Measurements from ENCODE around the gene GNB1L.
A peak's percentile ranks its signal among the peaks of the same experiment; 100 is the strongest.

GNB1L gene

DNA sequence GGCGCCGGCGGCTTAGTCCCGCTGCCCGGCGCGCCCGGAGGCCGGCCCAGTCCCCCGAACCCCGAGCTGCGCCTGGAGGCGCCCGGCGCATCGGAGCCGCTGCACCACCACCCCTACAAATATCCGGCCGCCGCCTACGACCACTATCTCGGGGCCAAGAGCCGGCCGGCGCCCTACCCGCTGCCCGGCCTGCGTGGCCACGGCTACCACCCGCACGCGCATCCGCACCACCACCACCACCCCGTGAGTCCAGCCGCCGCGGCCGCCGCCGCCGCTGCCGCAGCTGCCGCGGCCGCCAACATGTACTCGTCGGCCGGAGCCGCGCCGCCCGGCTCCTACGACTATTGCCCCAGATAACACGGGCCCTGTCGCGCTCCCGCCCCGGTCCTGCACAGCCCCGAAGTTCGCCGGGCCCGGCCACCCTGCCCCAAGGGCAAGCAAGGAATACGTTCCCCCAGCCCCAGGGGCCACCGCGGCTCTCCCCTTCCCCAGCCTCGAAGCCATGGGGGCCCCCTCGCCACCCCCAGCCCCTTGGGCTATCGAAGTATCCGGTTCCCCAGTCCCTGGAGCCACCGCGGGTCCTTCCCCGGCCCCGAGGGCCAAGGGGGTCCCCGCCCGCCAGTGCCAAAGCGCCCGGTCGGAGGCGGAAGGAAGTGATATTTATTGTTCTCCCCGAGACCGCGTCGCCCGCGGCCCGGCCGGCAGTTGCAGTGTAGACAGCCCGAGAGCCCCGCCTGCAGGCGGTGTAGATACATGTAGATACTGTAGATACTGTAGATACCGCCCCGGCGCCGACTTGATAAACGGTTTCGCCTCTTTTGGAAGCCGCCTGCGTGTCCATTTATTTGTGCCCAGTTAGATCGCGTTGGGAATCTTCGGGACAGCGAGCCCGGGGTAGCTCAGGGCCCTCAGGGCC lies 87.9 kb downstream of the GNB1L start:
- Histone ChIP-seq H3K27me3 (ENCODE audit: insufficient read depth, low read length) (peaks cover 26% of the 10 kb centered on the region; the same call in 1 of the 2 replicates), H2AFZ (ENCODE audit: low read length, unreplicated experiment) (no peak overlapping the region), H3K4me1 (ENCODE audit: control insufficient read depth, insufficient read depth, low read length, unreplicated experiment) (no peaks in the 10 kb centered on the region), H3K27ac (ENCODE audit: low read depth, low read length) (no peak overlapping the region), H3K79me2 (ENCODE audit: control insufficient read depth, insufficient read depth, low read length, unreplicated experiment) (no peaks in the 10 kb centered on the region), H3K4me3 (ENCODE audit: low read depth, low read length) (peak overlapping the region; percentile 50), H3K36me3 (ENCODE audit: insufficient read depth, low read length) (no peaks in the 10 kb centered on the region)

DNA sequence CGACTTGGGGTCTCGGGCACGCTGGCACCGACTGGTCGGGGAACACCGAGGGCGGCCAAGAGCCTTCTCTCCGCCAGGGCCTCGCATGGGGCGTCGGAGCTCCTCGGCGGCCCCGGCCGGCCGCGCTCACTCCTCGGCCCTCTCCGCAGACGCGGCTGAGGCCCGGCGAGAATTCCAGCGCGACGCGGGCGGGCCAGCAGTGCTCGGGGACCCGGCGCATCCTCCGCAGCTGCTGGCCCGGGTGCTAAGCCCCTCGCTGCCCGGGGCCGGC lies 88.5 kb downstream of the GNB1L start:
- Histone ChIP-seq H2AFZ (ENCODE audit: low read length, unreplicated experiment) (no peak overlapping the region), H3K27ac (ENCODE audit: low read depth, low read length) (no peak overlapping the region), H3K79me2 (ENCODE audit: control insufficient read depth, insufficient read depth, low read length, unreplicated experiment) (no peaks in the 10 kb centered on the region), H3K27me3 (ENCODE audit: insufficient read depth, low read length) (peaks cover 30% of the 10 kb centered on the region; the same call in 1 of the 2 replicates), H3K4me1 (ENCODE audit: control insufficient read depth, insufficient read depth, low read length, unreplicated experiment) (no peaks in the 10 kb centered on the region), H3K36me3 (ENCODE audit: insufficient read depth, low read length) (no peaks in the 10 kb centered on the region), H3K4me3 (ENCODE audit: low read depth, low read length) (peak overlapping the region; percentile 50; the same call in 1 of the 2 replicates)

DNA sequence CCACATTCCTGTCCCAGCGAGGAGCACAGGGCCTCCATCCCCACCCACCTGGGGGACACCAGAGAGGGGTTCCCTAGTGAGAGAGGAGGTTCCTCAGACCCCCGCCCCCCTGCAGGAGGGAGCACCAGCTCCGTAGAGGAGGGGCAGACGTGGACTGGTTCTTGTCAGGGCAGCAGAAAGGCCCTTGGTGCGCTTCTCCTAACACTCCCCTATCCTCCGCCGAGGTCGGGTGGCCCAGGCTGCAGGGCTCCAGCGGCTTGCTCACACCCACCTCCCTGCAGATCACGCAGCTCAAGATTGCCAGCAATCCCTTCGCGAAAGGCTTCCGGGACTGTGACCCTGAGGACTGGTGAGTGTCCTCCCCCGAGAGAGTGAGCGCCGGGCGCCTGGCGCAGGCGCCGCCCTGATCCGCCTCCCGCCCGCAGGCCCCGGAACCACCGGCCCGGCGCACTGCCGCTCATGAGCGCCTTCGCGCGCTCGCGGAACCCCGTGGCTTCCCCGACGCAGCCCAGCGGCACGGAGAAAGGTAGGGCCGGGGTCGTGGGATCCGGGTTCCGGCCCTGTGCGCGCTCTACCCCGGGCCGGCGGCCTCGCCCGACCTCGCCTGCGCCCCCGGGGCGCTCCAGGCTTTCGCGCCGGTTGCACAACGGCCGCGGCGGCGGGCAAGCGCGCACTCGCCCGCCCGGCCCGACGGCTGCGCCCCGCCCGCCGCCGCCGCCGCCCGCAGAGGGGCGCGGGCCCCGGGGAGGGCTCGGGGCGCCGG lies 89.0 kb downstream of the GNB1L start:
- H3K27me3 ChIP-seq (ENCODE audit: insufficient read depth, low read length), result peaks cover 30% of the 10 kb centered on the region; the same call in 1 of the 2 replicates
- no peak overlapping the region for H2AFZ ChIP-seq (ENCODE audit: low read length, unreplicated experiment)

DNA sequence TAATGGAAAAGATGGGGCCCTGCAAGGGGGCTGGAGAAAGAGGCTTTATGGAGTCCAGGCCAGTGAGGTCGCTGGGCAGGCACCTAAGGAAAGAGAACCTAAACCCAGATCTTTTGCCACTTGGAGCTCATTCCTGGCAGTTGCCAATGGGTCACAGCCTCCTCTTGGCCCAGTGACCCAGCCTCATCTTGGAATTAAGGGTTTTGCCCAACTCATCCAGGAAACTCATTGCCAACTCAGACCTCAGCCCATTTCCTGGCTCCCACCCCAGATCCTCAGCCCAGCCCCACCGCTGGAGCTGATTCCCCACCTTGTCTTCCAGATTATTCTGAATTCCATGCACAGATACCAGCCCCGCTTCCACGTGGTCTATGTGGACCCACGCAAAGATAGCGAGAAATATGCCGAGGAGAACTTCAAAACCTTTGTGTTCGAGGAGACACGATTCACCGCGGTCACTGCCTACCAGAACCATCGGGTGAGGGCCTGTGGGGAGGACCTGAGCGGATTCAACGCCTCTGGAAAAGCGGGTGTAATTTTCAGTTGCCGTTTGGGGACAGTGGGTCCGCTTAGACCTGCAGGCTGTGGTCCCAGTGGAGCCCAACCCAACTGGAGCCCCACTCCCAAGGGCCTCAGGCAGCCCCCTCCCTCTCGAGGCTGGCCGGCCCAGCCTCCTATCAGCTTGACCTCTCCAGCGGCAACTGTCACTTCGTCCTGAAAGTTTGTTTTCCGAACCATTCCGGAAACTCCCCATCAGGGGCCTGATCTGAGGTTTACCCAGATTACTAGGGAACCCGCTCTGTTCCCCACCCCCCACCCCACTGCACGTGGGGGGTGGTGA lies 89.8 kb downstream of the GNB1L start:
- Histone ChIP-seq H3K27ac (ENCODE audit: low read depth, low read length) (no peak overlapping the region), H3K4me3 (ENCODE audit: low read depth, low read length) (no peak overlapping the region), H3K36me3 (ENCODE audit: insufficient read depth, low read length) (no peaks in the 10 kb centered on the region), H3K79me2 (ENCODE audit: control insufficient read depth, insufficient read depth, low read length, unreplicated experiment) (no peaks in the 10 kb centered on the region), H2AFZ (ENCODE audit: low read length, unreplicated experiment) (no peak overlapping the region), H3K27me3 (ENCODE audit: insufficient read depth, low read length) (peaks cover 31% of the 10 kb centered on the region), H3K4me1 (ENCODE audit: control insufficient read depth, insufficient read depth, low read length, unreplicated experiment) (no peaks in the 10 kb centered on the region)

More for the DNA sequence above, 89.0 kb downstream of the GNB1L start:
- Histone ChIP-seq H3K36me3 (ENCODE audit: insufficient read depth, low read length) (no peaks in the 10 kb centered on the region), H3K27ac (ENCODE audit: low read depth, low read length) (no peak overlapping the region), H3K4me1 (ENCODE audit: control insufficient read depth, insufficient read depth, low read length, unreplicated experiment) (no peaks in the 10 kb centered on the region), H3K4me3 (ENCODE audit: low read depth, low read length) (no peak overlapping the region), H3K79me2 (ENCODE audit: control insufficient read depth, insufficient read depth, low read length, unreplicated experiment) (no peaks in the 10 kb centered on the region)

DNA sequence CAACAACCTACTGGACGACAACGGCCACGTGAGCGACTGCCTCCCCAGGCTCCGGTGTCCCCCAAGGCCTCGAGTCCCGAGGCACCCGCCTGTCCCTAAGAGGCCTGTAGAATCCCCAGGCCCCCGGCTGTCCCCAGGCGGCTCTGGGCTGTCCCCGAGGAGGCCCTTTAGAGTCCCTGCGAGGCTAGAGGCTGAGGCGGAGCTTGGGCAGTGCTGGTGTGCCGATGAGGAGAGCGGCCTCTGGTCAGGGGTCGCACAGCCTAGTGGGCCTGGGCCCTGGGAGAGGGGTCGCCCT lies 90.4 kb downstream of the GNB1L start:
- H3K27me3 ChIP-seq (ENCODE audit: insufficient read depth, low read length), result peaks cover 35% of the 10 kb centered on the region

DNA sequence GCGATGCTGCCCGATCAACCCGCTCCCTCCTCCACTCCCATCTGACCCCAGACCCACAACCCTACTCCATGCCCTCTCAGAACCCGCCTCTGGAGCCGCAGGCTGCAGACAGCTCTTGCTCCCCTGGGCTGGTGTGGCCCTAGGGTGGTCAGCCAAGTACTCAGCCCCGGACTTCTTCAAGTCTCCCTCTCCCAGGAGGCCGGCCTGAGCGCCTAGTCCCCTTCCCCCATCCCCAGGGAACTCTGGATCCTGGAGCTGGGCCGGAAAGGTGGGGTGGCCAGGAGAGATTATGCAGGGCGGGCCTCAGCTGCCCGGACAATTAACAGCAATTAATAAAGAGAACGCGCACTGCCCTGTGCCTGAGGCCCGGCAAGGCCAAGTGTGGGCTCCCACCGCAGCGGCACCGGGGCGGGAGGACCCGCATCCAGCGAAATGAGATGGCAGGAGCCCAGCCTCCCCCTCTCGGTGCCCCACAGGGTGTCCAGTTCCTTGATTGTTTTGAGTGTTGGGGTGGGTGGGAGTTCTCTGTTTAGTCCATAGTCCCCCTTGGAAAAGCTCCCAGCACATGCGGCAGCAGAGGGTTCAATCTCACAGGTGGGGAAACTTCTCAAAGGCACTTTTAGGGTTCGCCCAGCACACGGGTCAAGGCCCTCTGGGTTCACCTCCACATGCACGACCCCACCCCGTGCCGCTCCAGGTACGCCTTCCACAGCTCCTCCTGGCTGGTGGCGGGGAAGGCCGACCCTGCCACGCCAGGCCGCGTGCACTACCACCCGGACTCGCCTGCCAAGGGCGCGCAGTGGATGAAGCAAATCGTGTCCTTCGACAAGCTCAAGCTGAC lies 91.0 kb downstream of the GNB1L start:
- no peak overlapping the region for H2AFZ ChIP-seq (ENCODE audit: low read length, unreplicated experiment)
- H3K79me2 ChIP-seq (ENCODE audit: control insufficient read depth, insufficient read depth, low read length, unreplicated experiment), result no peaks in the 10 kb centered on the region
- no peak overlapping the region for H3K4me3 ChIP-seq (ENCODE audit: low read depth, low read length)
- no peak overlapping the region for H3K27ac ChIP-seq (ENCODE audit: low read depth, low read length)
- no peaks in the 10 kb centered on the region for H3K4me1 ChIP-seq (ENCODE audit: control insufficient read depth, insufficient read depth, low read length, unreplicated experiment)
- H3K36me3 ChIP-seq (ENCODE audit: insufficient read depth, low read length), result no peaks in the 10 kb centered on the region
- H3K27me3 ChIP-seq (ENCODE audit: insufficient read depth, low read length), result peaks cover 40% of the 10 kb centered on the region

More for the DNA sequence above, 90.4 kb downstream of the GNB1L start:
- Histone ChIP-seq H2AFZ (ENCODE audit: low read length, unreplicated experiment) (no peak overlapping the region), H3K79me2 (ENCODE audit: control insufficient read depth, insufficient read depth, low read length, unreplicated experiment) (no peaks in the 10 kb centered on the region), H3K4me3 (ENCODE audit: low read depth, low read length) (no peak overlapping the region), H3K27ac (ENCODE audit: low read depth, low read length) (no peak overlapping the region), H3K36me3 (ENCODE audit: insufficient read depth, low read length) (no peaks in the 10 kb centered on the region), H3K4me1 (ENCODE audit: control insufficient read depth, insufficient read depth, low read length, unreplicated experiment) (no peaks in the 10 kb centered on the region)

DNA sequence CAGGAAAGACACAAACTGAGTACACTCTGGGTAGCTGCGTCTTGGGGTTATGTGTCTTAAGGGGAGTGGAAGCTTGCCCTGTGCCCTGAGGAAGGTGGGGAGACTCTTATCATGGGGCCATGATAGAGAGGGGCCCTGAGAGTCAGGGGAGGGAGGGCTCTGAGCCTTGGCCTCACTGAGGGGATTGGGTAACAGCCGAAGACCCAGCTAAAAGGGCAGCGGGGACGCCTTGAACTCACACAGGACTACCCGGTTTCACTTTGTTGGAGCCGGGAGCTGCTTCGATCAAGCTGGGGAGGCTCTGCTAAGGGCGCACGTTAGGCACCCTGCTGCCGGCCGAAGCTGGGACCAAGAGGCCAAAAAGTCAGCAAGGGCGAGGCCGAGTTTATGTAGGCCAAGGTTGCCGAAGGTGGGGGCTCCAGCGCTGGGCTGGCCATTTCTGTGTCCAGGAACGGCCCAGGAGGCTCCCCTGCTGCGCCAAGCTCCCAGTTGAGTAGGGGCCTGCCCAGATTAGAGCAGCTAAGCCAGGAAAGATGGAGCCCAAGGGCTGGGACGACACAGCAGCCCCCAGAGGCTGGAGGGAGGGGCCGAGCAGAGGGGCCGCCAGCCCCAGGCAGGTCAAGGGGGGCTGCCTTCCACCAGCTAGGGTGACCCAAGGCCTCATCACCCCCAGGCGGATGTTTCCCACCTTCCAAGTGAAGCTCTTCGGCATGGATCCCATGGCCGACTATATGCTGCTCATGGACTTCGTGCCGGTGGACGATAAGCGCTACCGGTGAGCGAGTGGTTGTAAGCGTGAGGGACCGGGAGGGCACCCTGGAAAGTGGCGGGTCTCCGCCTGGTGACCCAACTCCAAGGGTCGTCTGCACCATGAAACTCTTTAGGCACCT lies 91.9 kb downstream of the GNB1L start:
- Histone ChIP-seq H3K27ac (ENCODE audit: low read depth, low read length) (no peak overlapping the region), H3K27me3 (ENCODE audit: insufficient read depth, low read length) (peaks cover 36% of the 10 kb centered on the region), H3K4me1 (ENCODE audit: control insufficient read depth, insufficient read depth, low read length, unreplicated experiment) (no peaks in the 10 kb centered on the region), H2AFZ (ENCODE audit: low read length, unreplicated experiment) (no peak overlapping the region), H3K79me2 (ENCODE audit: control insufficient read depth, insufficient read depth, low read length, unreplicated experiment) (no peaks in the 10 kb centered on the region), H3K36me3 (ENCODE audit: insufficient read depth, low read length) (no peaks in the 10 kb centered on the region), H3K4me3 (ENCODE audit: low read depth, low read length) (no peak overlapping the region)

DNA sequence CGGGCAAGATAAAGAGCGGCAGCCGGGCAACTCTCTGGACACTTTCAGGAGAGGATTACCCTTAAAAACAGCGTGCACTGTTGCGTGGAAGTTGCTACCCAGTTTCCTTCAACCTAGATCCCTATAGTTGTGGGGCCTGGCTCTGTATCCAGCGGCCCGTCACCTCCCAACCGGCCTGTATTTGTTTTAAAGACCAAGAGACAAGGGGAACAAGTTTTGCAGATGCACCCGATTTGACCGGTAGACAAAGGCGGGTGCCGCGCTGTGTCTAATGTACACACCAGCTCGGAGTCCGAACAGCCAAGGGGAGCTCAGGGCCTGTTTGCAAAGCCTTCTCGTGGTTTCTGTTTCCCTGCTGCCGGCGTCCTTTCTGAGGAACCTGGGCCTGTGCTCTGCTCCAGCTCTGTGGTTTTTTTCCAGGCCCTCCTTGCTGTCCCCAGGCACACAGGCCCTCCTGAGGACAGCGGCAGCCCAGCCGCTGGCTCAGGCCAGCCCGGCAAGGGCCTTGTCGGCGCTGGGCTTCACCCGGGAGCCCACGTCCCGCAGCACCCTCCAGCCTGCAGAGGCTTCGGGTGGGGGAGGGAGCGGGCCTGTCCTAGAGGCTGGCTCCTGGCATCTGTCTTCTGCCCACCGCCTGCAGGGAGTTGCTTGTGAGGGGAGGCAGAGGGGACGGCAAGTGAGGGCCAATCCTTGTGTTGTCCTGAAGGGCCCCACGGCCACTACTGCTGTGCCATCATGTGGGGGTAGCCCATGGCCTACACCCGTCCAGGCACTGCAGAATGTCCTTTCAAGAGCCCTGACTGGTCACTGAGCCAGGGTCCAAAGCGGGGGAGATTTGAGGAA lies 92.7 kb downstream of the GNB1L start:
- H3K79me2 ChIP-seq (ENCODE audit: control insufficient read depth, insufficient read depth, low read length, unreplicated experiment), result no peaks in the 10 kb centered on the region
- no peak overlapping the region for H2AFZ ChIP-seq (ENCODE audit: low read length, unreplicated experiment)
- no peaks in the 10 kb centered on the region for H3K36me3 ChIP-seq (ENCODE audit: insufficient read depth, low read length)
- H3K27me3 ChIP-seq (ENCODE audit: insufficient read depth, low read length), result peaks cover 28% of the 10 kb centered on the region
- no peak overlapping the region for H3K4me3 ChIP-seq (ENCODE audit: low read depth, low read length)
- no peaks in the 10 kb centered on the region for H3K4me1 ChIP-seq (ENCODE audit: control insufficient read depth, insufficient read depth, low read length, unreplicated experiment)
- no peak overlapping the region for H3K27ac ChIP-seq (ENCODE audit: low read depth, low read length)
